Adrenal gland (tissue), 12 donors: ENCODE data around the gene VRK3. TPM values are rescaled to one million over a fixed set of nuclear protein-coding genes. Genes with fewer than 3 reads are reported as not detected.
A peak's percentile ranks its signal among the peaks of the same experiment; 100 is the strongest.

Experiments
- DNase-seq, 7 donors: peaks; one replicate each; pipeline ENCODE4 v3.0.0-alpha.2; 2019 to 2020
- H3K27ac ChIP-seq, 5 donors: fragments of 200-600 bp; sonication (generic) in 4 of 5; 1 replicate in 3 of 5; 2 replicates in 2 of 5; pipeline versions ENCODE4 v1.5.1 to v1.8.0; 2016 to 2020; ENCODE audit warnings: mild to moderate bottlenecking in 1 of 5
- H3K27me3 ChIP-seq: fragments of 200-600 bp; 2 replicates; pipeline ENCODE4 v1.8.0; 2021
- H3K36me3 ChIP-seq, 2 donors: fragments of 200-600 bp; replicated peaks in 1 of 2; 1 replicate in 1 of 2; 2 replicates in 1 of 2; pipeline versions ENCODE4 v1.5.1 to v1.8.0; 2018 to 2022
- H3K4me1 ChIP-seq, 2 donors: fragments of 200-600 bp; replicated peaks in 1 of 2; 1 replicate in 1 of 2; 2 replicates in 1 of 2; pipeline versions ENCODE4 v1.5.1 to v1.8.0; 2018 to 2021
- H3K4me3 ChIP-seq, 4 donors: fragments of 200-600 bp; sonication (generic) in 3 of 4; one replicate each; pipeline ENCODE4 v1.5.1; 2016 to 2018
- H3K9me3 ChIP-seq, 3 donors: fragments of 200-600 bp; sonication (generic) in 1 of 3; replicated peaks in 1 of 3; 1 replicate in 2 of 3; 2 replicates in 1 of 3; pipeline versions ENCODE4 v1.5.1 to v1.8.0; 2016 to 2021
- CTCF ChIP-seq, 6 experiments: fragments of 450-650 bp in 4 of 6; fragments of 200-600 bp in 2 of 6; sonication (generic) in 1 of 6; IDR thresholded peaks; 1 replicate in 5 of 6; 2 replicates in 1 of 6; pipeline versions ENCODE4 v1.5.1 to v1.8.0; 2016 to 2021; ENCODE audit warnings: antibody characterized with exemption in 6 of 6, mild to moderate bottlenecking in 2 of 6, moderate library complexity in 1 of 6
- POLR2A ChIP-seq, 2 donors: fragments of 450-650 bp; IDR thresholded peaks; one replicate each; pipeline ENCODE4 v1.6.1; 2017; ENCODE audit warnings: antibody characterized with exemption in 2 of 2, mild to moderate bottlenecking in 2 of 2, moderate library complexity in 1 of 2
- WGBS, 4 donors: extraction: QIAGEN DNeasy Blood & Tissue Kit in 2 of 4; methylation state at CpG; one replicate each; pipeline versions ENCODE4 v1.1.5 to v1.1.7; 2013 to 2017; 5-methylcytosine and 5-hydroxymethylcytosine counted together
- intact Hi-C, 2 donors: fragments of 100-400 bp; cut with DNase I; formaldehyde crosslinking; loops; one replicate each; pipeline versions ENCODE4 v1.14.1 to v1.15.0; 2022 to 2023
- polyA plus RNA-seq, 3 donors: library from polyadenylated mRNA; stranded (reverse); fragments of 200-250 nt in 2 of 3; fragments of 350-450 nt in 1 of 3; fragmentation: Illumina TruSeq in 1 of 3; extraction: RNeasy Lipid Tissue Mini Kit (QIAGEN cat#74804) in 1 of 3; gene quantifications; one replicate each; pipeline ENCODE4 v1.2.3, GENCODE V29; 2013 to 2014
- total RNA-seq, 9 donors: library from RNA; depleted of rRNA in 4 of 9; stranded (reverse); fragments of >200 nt in 4 of 9; fragments of 120-200 nt in 1 of 9; fragmentation: NEBNext Ultra II Directional in 1 of 9; extraction: Animal tissue kit (Norgen Biotek cat#: 25700) in 1 of 9; gene quantifications; one replicate each; pipeline versions ENCODE4 v1.1.0 to v1.2.4, GENCODE V29; 2013 to 2023
- donor health status: healthy with polysubstance abuse.
- donor health status: Bipolar disorder and iron deficiency.
- donor health status: DM: yes; HTN: yes; CAD: no.
- donor health status: DM: no; HTN: no; CAD: no.
- donor health status: DM: no; HTN: no; CAD: no.
- donor health status: DM: yes; HTN: yes; CAD: no.

Gene VRK3
- total and polyA plus RNA-seq, 12 donors: 12.1 to 60.3 (median 45.4) TPM

- no peak for DNase-seq
- H3K27ac ChIP-seq: no peak overlapping the region
- peaks cover 0 to 13% of the 10 kb centered on the region in 2 donors for H3K4me1 ChIP-seq
- TF ChIP-seq CTCF (IDR thresholded peaks at IDR 0.05) (no peak), POLR2A (IDR thresholded peaks at IDR 0.05) (no peak)
- no peaks in the 10 kb centered on the region for H3K9me3 ChIP-seq
- H3K4me3 ChIP-seq: no peak overlapping the region
- 83 to 90% (median 86%) methylated on average over 11 of the region's 11 CpGs for WGBS, 4 donors
- no peaks in the 10 kb centered on the region for H3K27me3 ChIP-seq
- H3K36me3 ChIP-seq: peaks cover 0 to 43% of the 10 kb centered on the region in 2 donors
- intact Hi-C loops: loop anchor here in 1 of 2 donors (2.0 kb wide), 1 partner anchor 48 kb away; no protein-coding TSS in a partner anchor
These were observed 40.7 kb downstream of the VRK3 start for GRCh38 chr19:49984491-49984890.

GRCh38 chr19:49983645-49984229, 41.4 kb downstream of the VRK3 start:
- peaks cover 0 to 13% of the 10 kb centered on the region in 2 donors for H3K4me1 ChIP-seq
- no peak for TF ChIP-seq POLR2A (IDR thresholded peaks at IDR 0.05)
- peak; percentile 92 to 96 (median 94) for TF ChIP-seq CTCF (IDR thresholded peaks at IDR 0.05)
- intact Hi-C loops: loop anchor here in 1 of 2 donors (2.0 kb wide), 1 partner anchor 47 kb away; no protein-coding TSS in a partner anchor
- peak; percentile 68 to 89 (median 78) for DNase-seq
- no peak overlapping the region for H3K27ac ChIP-seq
- WGBS, 4 donors: 25 to 34% (median 29%) methylated on average over 9 to 10 of the region's 10 CpGs
- H3K36me3 ChIP-seq: peaks cover 0 to 35% of the 10 kb centered on the region in 2 donors
- no peak overlapping the region for H3K4me3 ChIP-seq
- H3K9me3 ChIP-seq: no peaks in the 10 kb centered on the region
- H3K27me3 ChIP-seq: no peaks in the 10 kb centered on the region

GRCh38 chr19:49981603-49982593, 43.3 kb downstream of the VRK3 start:
- WGBS, 4 donors: 59 to 82% (median 65%) methylated on average over 21 of the region's 21 CpGs
- Histone ChIP-seq H3K4me1 (peaks cover 0 to 17% of the 10 kb centered on the region in 2 donors), H3K9me3 (no peaks in the 10 kb centered on the region), H3K4me3 (no peak overlapping the region), H3K27me3 (no peaks in the 10 kb centered on the region), H3K27ac (peak overlapping the region in 1 of 5 donors; percentile 50), H3K36me3 (peaks cover 0 to 33% of the 10 kb centered on the region in 2 donors)
- intact Hi-C loops: no loop called here
- no peak for TF ChIP-seq POLR2A (IDR thresholded peaks at IDR 0.05)
- no peak for TF ChIP-seq CTCF (IDR thresholded peaks at IDR 0.05)
- DNase-seq: peak in 4 of 7 donors; percentile 44 to 71 (median 55)

GRCh38 chr19:49978324-49978723, 46.8 kb downstream of the VRK3 start:
- no peak for DNase-seq
- Histone ChIP-seq H3K9me3 (no peaks in the 10 kb centered on the region), H3K4me1 (peaks cover 0 to 14% of the 10 kb centered on the region in 2 donors), H3K27me3 (no peaks in the 10 kb centered on the region), H3K27ac (no peak overlapping the region), H3K4me3 (no peak overlapping the region), H3K36me3 (peaks cover 0 to 5% of the 10 kb centered on the region in 2 donors)
- TF ChIP-seq POLR2A (IDR thresholded peaks at IDR 0.05) (no peak), CTCF (IDR thresholded peaks at IDR 0.05) (no peak)
- WGBS, 4 donors: 74 to 80% (median 76%) methylated on average over 11 of the region's 11 CpGs
- intact Hi-C loops: loop anchor here in 1 of 2 donors (2.0 kb wide), 1 partner anchor 42 kb away; no protein-coding TSS in a partner anchor
